ENCODE results near the gene C11orf71.

C11orf71 gene

DNA sequence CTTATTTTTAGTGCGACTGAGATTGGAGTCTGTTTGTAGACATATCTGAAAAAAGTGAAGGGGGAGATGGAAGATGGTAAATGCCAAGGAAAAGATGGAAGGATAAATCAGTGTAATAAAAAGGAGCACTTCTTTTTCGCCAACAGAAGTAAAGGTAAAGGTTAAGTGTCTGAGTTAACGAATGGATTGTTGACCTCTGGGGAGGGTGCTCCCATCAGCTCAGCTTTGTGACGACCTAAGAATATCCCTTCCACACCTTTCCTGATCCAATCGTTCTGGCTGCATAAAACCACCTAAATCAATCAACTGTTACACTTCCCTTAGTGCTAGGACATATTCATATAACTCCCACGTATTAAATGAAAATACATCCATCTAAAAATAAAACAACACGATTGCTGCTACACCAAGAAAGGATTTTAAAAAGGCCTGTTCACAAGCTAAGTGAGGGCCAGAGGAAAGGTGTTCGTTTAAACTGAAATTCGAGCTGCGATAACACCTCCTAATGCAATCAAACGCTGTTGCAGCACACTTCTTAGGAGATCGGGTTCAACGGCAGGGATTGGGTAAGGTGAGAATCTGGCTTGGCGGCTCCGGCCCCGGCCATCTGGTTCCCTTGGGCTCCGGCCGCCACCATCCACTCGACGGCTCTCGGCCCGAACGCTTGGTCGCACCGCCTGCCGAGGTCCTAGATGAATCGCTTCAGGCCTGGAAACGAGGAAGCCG lies 658 bp downstream of the C11orf71 start:
- peak; percentile 19 for DNase-seq (ENCODE audit: low spot score)

DNA sequence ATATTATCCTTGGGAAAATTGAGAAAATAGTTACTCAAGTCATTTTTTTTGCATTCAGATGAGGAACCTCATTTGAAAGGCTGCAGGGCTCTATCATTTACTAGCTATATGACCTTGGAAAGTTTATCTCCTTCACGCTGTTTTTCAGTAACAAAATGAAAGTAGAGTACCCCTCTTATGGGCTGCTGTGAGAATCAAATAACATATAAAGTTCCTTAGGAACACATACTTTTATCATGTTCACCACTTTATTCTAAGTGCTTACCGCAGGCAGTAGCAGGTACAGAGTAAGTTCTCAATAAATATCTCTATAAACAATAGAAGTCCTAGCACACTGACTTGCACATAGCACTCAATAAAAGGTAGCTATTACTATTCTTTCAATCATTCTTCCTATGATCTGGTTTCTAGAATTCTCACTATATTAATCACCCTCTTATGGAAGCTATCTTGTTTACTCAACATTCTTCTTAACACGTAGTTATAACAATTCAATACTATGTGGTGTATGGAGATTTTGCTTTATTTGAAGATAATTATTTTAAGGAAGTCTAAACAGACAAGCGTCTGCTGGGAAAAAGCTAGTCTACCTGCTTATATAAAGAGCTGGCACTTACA lies 1.9 kb downstream of the C11orf71 start:
- no peak for DNase-seq (ENCODE audit: low spot score)

DNA sequence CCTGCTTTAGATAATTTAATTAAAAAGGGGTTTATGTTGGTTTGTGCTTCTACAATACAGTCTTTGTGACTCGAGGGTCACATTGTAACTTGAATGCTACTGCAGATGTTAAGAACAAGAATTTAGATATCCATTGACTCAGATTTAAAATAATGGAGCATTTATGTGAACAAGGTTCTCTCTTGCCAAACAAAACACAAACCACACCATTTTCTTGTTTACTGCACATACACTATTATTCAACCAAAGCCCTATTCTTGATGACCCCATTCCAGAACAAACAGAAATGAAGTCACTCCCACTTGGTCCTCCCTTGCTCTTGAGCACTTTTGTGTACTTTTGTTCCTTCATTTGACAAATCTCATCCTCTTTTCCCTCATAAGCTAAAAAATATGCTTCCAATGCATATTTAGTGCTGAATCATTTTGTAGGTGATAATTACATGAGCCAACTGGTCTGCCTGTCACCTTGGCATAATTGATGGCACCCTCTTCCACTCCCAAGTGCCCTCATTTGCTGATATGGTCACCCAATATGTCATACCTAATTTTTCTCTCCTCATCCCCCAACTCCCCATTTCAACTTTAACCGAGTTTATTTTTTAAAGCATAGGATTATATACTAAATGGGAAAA lies 2.8 kb downstream of the C11orf71 start:
- no peak for DNase-seq (ENCODE audit: low spot score)

DNA sequence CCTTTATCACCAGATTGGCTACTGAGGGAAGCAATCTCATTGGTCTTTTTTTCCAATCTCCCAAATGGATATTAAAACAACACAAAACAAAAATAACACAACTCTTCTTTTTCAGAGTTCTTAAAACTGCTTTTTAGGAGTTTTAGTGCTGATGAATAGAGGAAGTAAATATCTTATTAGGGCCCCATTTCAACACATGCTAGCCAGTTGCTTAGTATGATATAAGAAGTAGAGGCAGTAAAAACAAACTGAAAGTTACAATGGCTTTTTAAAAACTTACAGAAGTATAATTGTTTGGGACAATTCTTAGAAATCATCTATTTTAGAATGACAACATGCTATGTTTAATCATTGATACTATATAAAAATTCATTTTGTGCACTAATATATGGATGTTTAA lies 3.4 kb downstream of the C11orf71 start:
- DNase-seq (ENCODE audit: low spot score) = no peak

DNA sequence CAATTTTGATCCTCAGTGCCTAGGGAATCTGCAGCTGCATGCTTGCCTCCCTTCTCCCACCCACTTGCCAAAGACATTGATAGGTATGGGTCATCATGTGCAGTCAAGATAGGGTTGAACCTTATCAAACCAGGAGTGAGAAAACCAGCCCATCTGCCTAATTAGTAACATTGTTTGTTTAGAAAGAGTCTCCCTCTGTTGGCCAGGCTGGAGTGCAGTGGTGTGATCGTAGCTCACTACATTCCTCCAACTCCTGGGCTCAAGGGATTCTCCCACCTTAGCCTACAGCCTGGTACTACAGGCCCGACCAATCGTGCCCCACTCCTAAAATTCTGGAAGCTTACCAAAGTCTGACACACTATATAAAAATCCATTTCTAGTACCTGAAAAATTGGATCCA lies 4.6 kb downstream of the C11orf71 start:
- DNase-seq (ENCODE audit: low spot score) = no peak

DNA sequence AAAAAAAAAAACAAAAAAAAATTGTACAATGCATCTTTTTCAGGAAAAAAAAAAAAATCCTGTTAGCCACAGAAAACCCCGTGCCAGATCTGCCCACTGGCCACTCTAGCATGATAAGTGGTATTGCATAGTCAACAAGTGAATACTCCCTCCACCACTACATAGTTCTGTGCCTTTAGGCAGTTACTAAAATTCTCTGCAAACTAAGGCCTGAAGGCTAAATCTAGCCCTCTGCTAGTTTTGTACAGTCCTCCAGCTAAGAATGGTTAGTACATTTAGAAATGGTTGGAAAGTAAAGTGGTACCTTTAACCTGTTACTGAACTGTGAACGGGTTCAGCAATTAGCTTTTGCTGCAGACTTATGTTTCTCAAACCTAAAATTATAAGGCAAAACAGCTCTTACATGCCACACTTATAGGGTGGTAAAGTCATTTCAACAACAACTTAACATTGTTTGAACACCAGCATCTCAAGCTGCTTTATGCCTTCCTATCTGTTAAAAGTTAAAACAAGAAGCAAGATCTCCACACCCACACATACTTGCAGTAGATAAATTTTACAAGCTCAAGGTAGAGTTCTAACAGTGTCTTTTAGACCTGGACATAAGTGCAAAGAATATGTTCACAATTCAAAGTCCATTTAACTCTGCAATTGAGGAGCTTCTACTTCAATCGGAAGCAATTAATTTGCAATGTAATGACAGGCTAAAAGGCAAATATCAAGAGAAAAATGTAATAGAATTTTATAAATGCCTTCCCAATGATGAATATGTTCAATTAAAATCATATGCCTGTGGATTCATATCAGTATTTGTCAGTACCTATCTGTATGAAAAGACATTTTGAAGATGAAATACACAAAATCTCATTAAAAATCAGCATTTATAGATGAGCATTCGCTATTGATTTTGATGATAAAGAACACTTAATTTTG lies 7.3 kb downstream of the C11orf71 start:
- DNase-seq (ENCODE audit: low spot score) = no peak

DNA sequence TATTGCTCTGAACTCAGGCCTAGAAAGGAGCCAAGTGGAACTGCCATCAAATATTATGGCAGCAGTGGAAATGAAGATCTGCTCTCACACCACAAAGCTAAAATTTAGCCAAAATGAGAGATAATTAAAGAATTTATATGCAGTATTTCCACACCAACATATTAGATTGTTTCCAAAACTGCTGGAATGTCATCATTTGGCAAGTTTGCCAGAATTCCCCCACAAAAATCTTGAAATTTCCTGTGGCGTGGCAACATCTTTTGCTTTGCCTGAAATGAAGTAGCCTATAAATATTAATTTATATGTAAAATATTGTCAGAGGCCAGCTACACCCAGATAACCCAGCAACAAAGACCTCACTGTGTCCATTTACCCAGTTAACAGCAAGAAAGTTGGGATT lies 13.8 kb downstream of the C11orf71 start:
- DNase-seq (ENCODE audit: low spot score) = no peak

DNA sequence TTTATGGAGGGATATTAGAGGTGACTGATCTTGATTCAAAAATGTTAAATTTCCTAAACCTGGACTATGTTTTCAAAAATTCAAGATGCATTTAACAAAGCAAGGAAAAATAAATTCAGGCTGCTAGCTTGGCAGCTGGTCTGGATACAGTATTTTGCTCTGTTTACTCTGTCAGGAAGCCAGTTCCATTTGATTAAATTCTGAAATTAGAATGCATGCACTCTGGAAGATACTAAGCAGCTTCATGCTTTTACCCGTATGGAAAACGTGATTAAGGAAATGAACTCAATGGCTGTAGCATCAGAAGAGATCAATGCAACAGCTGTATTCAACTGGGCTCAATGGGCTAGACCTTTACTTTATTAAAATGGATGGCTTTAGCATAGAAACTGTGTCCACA lies 14.2 kb downstream of the C11orf71 start:
- no peak for DNase-seq (ENCODE audit: low spot score)

DNA sequence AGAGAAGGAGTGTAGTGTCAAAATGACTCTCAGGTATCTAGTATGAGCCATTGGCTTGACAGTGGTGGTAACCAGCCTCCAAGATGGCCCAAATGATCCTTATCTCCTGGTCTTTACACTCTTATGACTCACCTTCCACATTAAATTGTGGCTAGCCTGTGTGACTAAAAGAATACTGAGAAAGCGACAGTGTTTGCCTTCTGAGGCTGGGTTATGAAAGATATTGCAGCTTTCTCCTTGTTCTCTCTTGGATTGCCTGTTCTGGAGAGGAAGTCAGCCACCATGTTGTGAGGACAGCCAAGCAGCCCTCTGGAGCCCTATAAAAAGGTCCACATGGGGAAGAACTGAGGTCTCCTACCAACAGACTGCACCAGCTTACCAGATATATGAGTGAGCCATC lies 15.8 kb downstream of the C11orf71 start:
- DNase-seq (ENCODE audit: low spot score) = no peak

DNA sequence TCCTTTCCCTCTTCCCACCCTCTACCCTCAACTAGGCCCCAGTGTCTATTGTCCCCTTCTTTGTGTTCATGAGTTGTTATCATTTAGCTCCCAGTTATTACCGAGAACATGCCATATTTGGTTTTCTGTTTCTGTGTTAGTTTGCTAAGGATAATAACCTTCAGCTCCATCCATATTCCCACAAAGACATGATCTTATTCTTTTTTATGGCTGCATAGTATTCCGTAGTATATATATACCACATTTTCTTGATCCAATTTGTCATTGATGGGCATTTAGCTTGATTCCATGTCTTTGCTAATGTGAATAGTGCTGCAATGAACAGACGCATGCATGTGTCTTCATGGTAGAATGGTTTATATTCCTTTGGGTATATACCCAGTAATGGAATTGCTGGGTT lies 17.8 kb downstream of the C11orf71 start:
- DNase-seq (ENCODE audit: low spot score) = no peak

DNA sequence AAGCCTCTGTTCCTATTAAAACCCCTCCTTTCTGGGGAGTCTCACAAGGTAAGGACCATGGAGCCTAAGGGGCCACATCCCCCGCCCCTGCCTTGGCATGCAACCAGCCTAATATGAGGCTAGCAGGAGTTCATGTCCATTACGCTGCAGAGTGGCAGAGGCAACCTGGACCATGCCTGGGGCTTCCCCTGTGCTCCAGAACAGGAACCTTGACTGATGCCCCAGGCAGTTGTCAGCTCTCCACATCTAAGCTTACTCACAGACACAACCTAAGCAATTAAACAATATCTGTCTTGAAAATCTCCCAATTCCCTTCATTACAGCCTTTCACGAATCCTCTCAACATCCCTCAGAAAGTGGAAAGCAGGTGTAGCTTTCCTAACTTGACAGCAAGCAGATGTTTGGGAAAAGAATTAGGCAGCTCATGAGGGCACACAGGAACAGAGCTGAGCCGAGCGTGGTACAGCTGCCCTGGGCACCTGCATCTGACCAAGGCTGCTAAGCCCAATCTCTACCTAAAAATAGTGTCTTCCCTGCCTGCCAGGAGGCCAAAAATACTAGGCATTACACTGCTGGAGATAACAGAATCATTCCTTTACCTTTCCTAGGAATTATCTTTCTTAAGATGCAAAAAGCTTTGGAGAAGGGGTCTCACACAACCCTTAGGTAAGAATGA lies 20.8 kb downstream of the C11orf71 start:
- DNase-seq (ENCODE audit: low spot score) = no peak

DNA sequence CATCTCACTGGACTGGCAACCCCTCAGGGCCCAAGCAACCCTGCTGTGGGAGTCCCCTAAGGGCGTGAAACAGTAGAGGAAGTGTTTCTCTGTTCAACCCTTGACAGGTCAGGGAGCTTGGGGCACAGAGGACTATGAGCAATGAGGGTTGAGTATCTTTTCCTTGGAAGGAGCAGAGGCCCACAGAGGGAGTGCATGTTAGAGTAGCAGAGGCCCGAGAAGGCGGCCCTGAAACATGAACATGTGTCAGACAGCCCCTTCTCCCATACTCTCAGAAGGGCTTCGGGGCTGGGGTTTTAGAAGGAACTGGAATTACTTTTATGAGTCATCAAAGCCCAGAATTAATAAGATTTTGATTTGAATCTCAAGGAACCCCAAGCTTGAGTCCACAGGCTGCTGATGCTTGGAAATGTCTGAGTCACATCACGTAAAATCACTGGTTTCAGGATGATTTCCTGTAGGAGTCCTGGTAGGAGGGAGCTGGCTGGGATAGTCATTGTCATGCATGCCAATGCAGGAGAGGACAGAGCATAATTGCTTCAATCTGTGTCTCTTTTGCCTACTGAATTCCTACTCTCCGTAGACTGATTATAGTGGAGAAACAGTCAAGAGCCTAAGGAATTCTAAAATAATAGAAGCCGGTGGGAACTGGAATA lies 22.6 kb downstream of the C11orf71 start:
- DNase-seq (ENCODE audit: low spot score) = no peak

DNA sequence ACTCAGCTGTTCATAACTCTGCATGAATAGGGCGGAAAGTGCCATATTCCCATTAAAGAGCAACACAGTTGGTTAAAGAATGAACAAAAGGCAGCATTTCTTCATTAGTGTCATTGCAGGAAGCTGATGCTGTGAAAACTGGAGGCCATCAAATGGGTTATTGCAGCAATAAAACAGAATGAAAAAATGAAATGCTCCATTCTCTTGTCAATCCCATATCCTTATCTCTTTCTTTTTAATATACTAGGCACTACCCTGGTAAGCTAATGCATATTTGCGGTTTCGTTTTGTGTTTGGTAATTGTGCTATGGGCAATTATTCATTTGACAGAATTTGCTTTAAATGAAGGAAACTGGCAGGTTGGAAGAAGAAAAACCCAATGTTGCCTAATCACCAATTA lies 25.3 kb downstream of the C11orf71 start:
- no peak for DNase-seq (ENCODE audit: low spot score)

DNA sequence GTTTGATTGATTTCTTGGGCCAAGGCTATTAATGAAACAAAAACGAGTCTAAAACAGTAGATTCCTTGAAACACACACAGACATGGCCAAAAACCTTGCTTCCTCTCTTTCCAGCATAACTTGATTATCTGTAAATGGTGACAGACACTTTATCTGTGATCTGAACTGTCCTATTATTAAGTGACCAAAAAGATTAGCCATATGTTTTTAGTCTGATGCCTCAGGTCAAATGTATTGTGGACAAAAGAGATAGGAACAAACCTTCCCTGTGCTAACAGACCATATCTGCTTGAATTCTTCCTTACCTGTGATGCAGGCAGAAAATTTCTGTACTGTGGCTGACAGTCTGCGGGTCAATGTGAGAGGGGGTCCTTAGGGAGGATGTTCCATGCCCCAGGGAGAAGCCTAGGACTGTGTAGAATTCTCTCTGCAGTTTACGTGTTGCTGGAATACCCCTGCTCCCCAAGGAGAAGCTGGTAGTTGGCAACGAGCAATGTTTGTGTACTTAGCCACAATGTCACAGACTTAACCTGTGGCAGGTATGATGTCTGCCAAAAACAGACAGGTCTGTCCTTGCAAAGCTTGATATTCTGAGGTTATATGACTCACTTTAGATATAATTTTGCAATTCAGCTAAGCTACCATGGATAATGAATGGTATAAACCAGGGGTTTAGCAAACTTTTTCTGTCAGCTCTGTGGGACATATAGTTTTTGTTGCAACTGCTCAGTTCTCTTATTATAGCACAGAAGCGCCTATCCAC lies 31.2 kb downstream of the C11orf71 start:
- no peak for DNase-seq (ENCODE audit: low spot score)

DNA sequence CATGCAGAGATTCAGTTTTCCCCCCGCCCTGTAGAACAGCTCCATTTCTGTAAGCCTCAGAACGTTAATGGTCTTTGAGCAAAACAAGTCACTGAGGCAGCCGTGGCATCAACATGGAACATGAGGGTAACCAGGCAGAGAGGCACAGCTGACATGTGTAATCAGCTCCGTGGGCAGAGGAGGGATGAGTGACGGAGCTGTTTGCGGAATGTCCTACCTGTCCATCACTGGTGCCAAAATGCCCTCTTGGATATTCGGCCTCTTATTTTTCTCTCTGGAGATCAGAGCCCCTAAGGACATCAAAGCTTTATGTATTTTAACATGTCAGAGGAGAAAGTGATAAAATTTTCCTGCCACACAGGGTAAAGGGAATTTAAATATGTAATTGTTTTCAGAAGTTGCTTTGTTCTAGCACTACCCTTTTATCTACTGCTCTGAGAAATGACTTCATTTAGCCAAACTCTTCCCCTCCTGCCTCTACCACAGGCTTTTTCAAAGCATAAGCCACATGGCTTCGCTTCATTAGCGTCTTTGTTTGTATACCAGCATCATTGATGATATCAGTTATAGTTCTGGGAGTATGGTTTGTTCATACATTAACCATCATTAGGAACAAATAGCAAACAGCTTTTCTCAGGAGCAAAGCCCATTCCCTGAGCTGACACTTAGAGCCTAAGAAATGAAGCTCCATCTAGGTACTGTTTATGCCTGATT lies 32.9 kb downstream of the C11orf71 start:
- no peak for DNase-seq (ENCODE audit: low spot score)

DNA sequence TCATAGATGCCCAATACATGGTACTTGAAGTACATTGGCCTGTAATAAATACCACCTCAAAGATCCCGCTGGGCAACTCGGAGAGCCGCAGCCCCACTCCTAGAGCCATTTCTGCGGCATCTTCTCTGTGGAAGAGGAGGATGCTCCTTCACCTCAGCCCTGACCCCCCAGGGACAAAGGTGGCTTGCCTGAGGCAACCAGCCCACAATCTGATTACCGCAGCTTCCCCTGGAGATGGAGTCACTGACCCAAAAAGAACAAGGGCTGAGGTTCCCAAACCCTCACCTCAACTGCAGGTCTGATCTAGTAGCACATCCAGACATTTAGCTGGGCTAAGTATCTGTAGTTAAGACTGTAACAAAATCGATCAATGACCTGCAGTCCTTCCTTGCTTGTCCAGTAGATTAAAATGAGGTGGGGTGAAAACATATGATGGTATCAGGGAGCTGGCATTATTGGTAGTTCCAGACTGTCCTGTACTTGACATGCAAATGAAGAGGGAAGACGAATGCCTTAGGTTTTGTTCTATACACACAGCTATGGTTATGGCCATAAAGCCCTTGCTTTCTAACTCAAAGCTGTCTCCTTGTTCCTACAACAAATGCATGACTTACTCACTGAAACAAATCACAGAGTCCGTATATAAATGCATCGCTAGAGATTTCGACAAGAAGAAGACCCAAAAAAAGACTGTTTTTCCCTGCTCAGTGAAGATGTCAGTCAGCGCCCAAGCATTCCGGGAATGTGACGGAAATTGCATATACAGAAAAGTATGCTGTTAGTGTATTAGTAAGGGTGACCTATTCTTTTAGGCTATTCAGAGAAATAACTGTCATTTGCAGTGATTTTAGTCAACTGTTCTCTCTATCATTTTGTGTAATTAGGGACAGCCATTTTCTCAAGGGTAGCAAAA lies 33.7 kb downstream of the C11orf71 start:
- no peak for DNase-seq (ENCODE audit: low spot score)

DNA sequence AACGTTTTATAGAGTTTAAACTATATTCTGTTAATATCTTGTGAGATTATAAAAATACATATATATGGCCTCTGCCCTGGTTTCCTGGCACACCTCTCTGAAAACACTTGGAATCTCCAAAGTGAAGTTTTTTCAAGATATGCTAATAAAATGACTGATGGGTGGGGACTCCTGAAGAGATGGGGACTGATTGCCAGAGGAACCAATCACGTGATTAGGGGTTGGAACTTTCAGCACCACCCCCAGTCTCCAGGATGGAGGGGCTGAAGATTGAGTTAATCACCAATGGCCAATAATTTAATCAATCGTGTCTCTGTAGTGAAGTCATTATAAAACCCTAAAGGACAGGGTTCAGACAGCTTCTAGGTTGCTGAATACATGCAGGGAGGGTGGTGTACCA lies 37.4 kb downstream of the C11orf71 start:
- DNase-seq (ENCODE audit: low spot score) = no peak

DNA sequence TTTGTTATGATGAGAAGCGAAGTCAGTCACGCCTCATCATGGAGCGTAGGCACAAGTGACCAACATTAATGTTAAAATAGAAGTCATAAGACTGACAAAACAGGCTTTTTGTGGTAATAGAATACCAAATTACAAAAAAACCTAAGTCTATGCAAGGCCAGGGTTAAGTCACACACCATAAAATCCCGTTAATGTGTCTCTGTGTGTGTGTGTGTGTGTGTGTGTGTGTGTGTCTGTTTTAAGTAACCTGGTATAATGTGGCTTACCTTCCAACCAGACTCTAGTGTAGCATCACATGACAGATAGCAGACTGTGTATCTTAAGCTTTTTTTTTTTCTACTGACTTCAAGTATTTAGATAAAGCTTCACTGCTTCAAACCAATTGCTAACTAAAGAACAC lies 38.0 kb downstream of the C11orf71 start:
- no peak for DNase-seq (ENCODE audit: low spot score)

DNA sequence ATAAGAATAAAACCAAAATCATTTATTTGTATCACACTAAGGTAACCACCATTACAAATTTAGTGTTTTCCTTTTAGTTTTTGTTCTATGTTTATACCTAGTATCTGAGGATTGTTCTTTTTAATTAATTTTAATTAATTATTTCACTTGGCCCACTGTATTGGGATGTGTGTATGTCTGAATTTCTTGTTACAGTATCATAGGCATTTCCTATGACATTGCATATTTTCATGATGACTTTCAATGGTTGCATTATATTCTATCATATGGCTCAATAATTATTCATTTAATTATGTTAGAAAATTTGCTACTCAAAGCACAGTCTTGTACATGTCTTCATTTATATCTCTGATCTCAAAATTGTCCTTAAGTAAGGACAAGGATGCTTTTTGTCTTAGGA lies 41.0 kb downstream of the C11orf71 start:
- no peak for DNase-seq (ENCODE audit: low spot score)

All from HuH-7.5 (cell line).